DMS53 treated with DMSO at 0.1 percent for 48 hours (cell line): ENCODE results near the gene PPFIA1.

Experiments
- DNase-seq: peaks from one replicate; lab custom pipeline; 2025; ENCODE audit not compliant: unreplicated experiment; lab: John Stamatoyannopoulos, UW

Gene PPFIA1

GRCh38 chr11:70270104-70270876, at the start of gene PPFIA1:
PPFIA1 (plus strand) TSS chr11:70270690; CDS start chr11:70272173, 1,483 bp downstream.
- DNase-seq, result peak; percentile 92

GRCh38 chr11:70220920-70221319, 49.6 kb upstream of the PPFIA1 start:
- no peak for DNase-seq

GRCh38 chr11:70225681-70226177, 44.8 kb upstream of the PPFIA1 start:
- DNase-seq, result no peak

GRCh38 chr11:70226183-70226582, 44.3 kb upstream of the PPFIA1 start:
- DNase-seq, result no peak

GRCh38 chr11:70226967-70227366, 43.5 kb upstream of the PPFIA1 start:
- DNase-seq, result no peak

GRCh38 chr11:70229737-70230136, 40.8 kb upstream of the PPFIA1 start:
- no peak for DNase-seq

- no peak for DNase-seq
These were observed 40.2 kb upstream of the PPFIA1 start for GRCh38 chr11:70230151-70230839.

- DNase-seq, result no peak
These were observed 39.4 kb upstream of the PPFIA1 start for GRCh38 chr11:70230840-70231710.

- no peak for DNase-seq
These were observed 37.5 kb upstream of the PPFIA1 start for GRCh38 chr11:70233034-70233433.

GRCh38 chr11:70233511-70233934, 37.0 kb upstream of the PPFIA1 start:
- DNase-seq, result no peak

- DNase-seq, result no peak
These were observed 36.5 kb upstream of the PPFIA1 start for GRCh38 chr11:70233962-70234361.

- DNase-seq, result no peak
These were observed 30.2 kb upstream of the PPFIA1 start for GRCh38 chr11:70240337-70240736.

- no peak for DNase-seq
These were observed 28.8 kb upstream of the PPFIA1 start for GRCh38 chr11:70241709-70242108.

- DNase-seq, result no peak
These were observed 27.6 kb upstream of the PPFIA1 start for GRCh38 chr11:70242885-70243284.

GRCh38 chr11:70243912-70244652, 26.4 kb upstream of the PPFIA1 start:
- no peak for DNase-seq

GRCh38 chr11:70244698-70245097, 25.8 kb upstream of the PPFIA1 start:
- DNase-seq, result no peak

GRCh38 chr11:70246196-70246595, 24.3 kb upstream of the PPFIA1 start:
- no peak for DNase-seq

- DNase-seq, result no peak
These were observed 23.3 kb upstream of the PPFIA1 start for GRCh38 chr11:70247042-70247709.

- DNase-seq, result no peak
These were observed 22.8 kb upstream of the PPFIA1 start for GRCh38 chr11:70247710-70248072.
